Endothelial cell of umbilical vein (primary cell): ENCODE data around the gene C6. TPM values are rescaled to one million over a fixed set of nuclear protein-coding genes. Genes with fewer than 3 reads are reported as not detected.

Experiments
- BruUV-seq: library from RNA; stranded (reverse); fragments of 400-500 nt; replicated peaks from 2 replicates; lab custom pipeline; 2021; lab: Mats Ljungman, UMichigan
- CTCF ChIA-PET: fragments of 300-600, 350-600 bp; sonication (Branson Sonifier 250); formaldehyde crosslinking; loops from one replicate; lab custom pipeline; 2021; ENCODE audit warnings: antibody characterized with exemption, inconsistent platforms; lab: Charles Lee
- POLR2A ChIA-PET: fragments of 300-600, 350-600 bp; sonication (Branson Sonifier 250); formaldehyde crosslinking; loops from one replicate; lab custom pipeline; 2021; ENCODE audit warnings: antibody characterized with exemption, inconsistent platforms; lab: Charles Lee
- DNase-seq: peaks from one replicate; pipeline ENCODE4 v3.0.0-alpha.2; 2011; ENCODE audit warnings: low read depth, low spot score
- FAIRE-seq: peaks from 2 replicates; lab custom pipeline; 2011; peaks lifted over from hg19 to GRCh38; lab: Jason Lieb, UNC
- H2AFZ ChIP-seq: 2 replicates; pipeline ENCODE4 v1.6.0; 2012; ENCODE audit warnings: low read depth, low read length, control low read depth, inconsistent platforms
- H3K27ac ChIP-seq: 2 replicates; pipeline ENCODE4 v1.5.1; 2011; ENCODE audit warnings: low read depth, mild to moderate bottlenecking, control low read depth, low read length, moderate library complexity; ENCODE audit not compliant: insufficient read depth
- H3K27me3 ChIP-seq, 2 experiments: 2 replicates each; pipeline versions ENCODE4 v1.6.0 to v1.6.1; 2011; ENCODE audit warnings: low read length in 2 of 2, mixed read lengths in 1 of 2; ENCODE audit not compliant: control insufficient read depth in 2 of 2, insufficient read depth in 2 of 2
- H3K36me3 ChIP-seq, 2 experiments: 2 replicates in 1 of 2; 3 replicates in 1 of 2; pipeline ENCODE4 v1.5.1; 2011; ENCODE audit warnings: low read length in 2 of 2, mild to moderate bottlenecking in 1 of 2, moderate library complexity in 1 of 2; ENCODE audit not compliant: control insufficient read depth in 2 of 2, insufficient read depth in 2 of 2; ENCODE audit errors: extremely low read depth in 1 of 2
- H3K4me1 ChIP-seq: 3 replicates; pipeline ENCODE4 v1.5.1; 2011; ENCODE audit warnings: mild to moderate bottlenecking, low read length; ENCODE audit not compliant: control insufficient read depth, insufficient read depth; ENCODE audit errors: extremely low read depth
- H3K4me2 ChIP-seq: 2 replicates; pipeline ENCODE4 v1.6.1; 2011; ENCODE audit warnings: low read length, control low read depth, mixed read lengths; ENCODE audit not compliant: insufficient read depth
- H3K4me3 ChIP-seq, 3 experiments: fragments of 200-600 bp in 1 of 3; sonication (generic), shearing (Covaris generic) in 1 of 3; replicated peaks in 1 of 3; 2 replicates each; pipeline ENCODE4 v1.5.1; 2011 to 2016; ENCODE audit warnings: control low read depth in 3 of 3, low read length in 3 of 3, mild to moderate bottlenecking in 2 of 3, inconsistent platforms in 1 of 3, low read depth in 1 of 3, moderate library complexity in 1 of 3; ENCODE audit not compliant: insufficient read depth in 1 of 3
- H3K79me2 ChIP-seq: 2 replicates; pipeline ENCODE4 v1.6.0; 2012; ENCODE audit warnings: low read length, inconsistent platforms; ENCODE audit not compliant: control insufficient read depth, insufficient read depth
- H3K9ac ChIP-seq: replicated peaks from 2 replicates; pipeline ENCODE3; 2011; ENCODE audit warnings: low read length, control low read depth; ENCODE audit not compliant: insufficient read depth; ENCODE audit errors: extremely low read depth
- H3K9me1 ChIP-seq: replicated peaks from 3 replicates; pipeline ENCODE4 v1.6.0; 2011; ENCODE audit warnings: mild to moderate bottlenecking, low read length; ENCODE audit not compliant: control insufficient read depth, insufficient read depth; ENCODE audit errors: extremely low read depth
- H3K9me3 ChIP-seq: replicated peaks from 2 replicates; pipeline ENCODE4 v1.5.1; 2012; ENCODE audit warnings: low read length, inconsistent platforms; ENCODE audit not compliant: control insufficient read depth, insufficient read depth
- H4K20me1 ChIP-seq: replicated peaks from 2 replicates; pipeline ENCODE3; 2011; ENCODE audit warnings: mild to moderate bottlenecking, low read length; ENCODE audit not compliant: control insufficient read depth, insufficient read depth; ENCODE audit errors: extremely low read depth
- EZH2 ChIP-seq: IDR thresholded peaks from 2 replicates; pipeline ENCODE4 v1.6.1; 2012; ENCODE audit warnings: borderline replicate concordance, low read depth, mild to moderate bottlenecking, moderate library complexity, low read length, inconsistent platforms; ENCODE audit not compliant: severe bottlenecking
- FOS ChIP-seq: IDR thresholded peaks from 2 replicates; pipeline ENCODE4 v1.6.1; 2011; ENCODE audit warnings: mild to moderate bottlenecking, low read length, moderate library complexity, borderline replicate concordance; ENCODE audit not compliant: insufficient read depth
- GATA2 ChIP-seq: IDR thresholded peaks from 2 replicates; pipeline ENCODE4 v1.7.0; 2011; ENCODE audit warnings: low read depth, mild to moderate bottlenecking, moderate library complexity, mixed read lengths, low read length; ENCODE audit not compliant: insufficient read length, insufficient read depth
- JUN ChIP-seq: IDR thresholded peaks from 2 replicates; pipeline ENCODE4 v1.6.1; 2011; ENCODE audit warnings: borderline replicate concordance, low read depth; ENCODE audit not compliant: insufficient read length, insufficient read depth
- MYC ChIP-seq: IDR thresholded peaks from one replicate; pipeline ENCODE4 v1.6.1; 2011; ENCODE audit warnings: mild to moderate bottlenecking, low read depth, low read length
- POLR2A ChIP-seq: IDR thresholded peaks from 2 replicates; pipeline ENCODE4 v1.6.1; 2012; ENCODE audit warnings: low read depth, mild to moderate bottlenecking, control low read depth, low read length
- POLR2AphosphoS5 ChIP-seq: IDR thresholded peaks from 2 replicates; pipeline ENCODE4 v1.6.1; 2012; ENCODE audit warnings: low read depth, mild to moderate bottlenecking, control low read depth, low read length, moderate library complexity; ENCODE audit not compliant: insufficient read depth
- dilution Hi-C: fragments of 300-500 bp; cut with MboI; formaldehyde crosslinking; loops from one replicate; pipeline ENCODE4 v1.15.0; 2019; ENCODE audit warnings: low sequenced_read_pairs; ENCODE audit not compliant: extremely low pct_ligation_motif_present
- intact Hi-C: fragments of 100-400 bp; cut with micrococcal nuclease; formaldehyde crosslinking; loops from one replicate; pipeline ENCODE4 v1.10.0; 2022
- polyA plus RNA-seq, 4 experiments: library from polyadenylated mRNA; depleted of rRNA in 3 of 4; stranded (reverse) in 3 of 4; unstranded in 1 of 4; fragments of >200 nt; gene quantifications; 2 replicates each; pipeline versions ENCODE4 v1.2.1 to v1.2.3, GENCODE V29; 2011 to 2012; ENCODE audit warnings: missing spikeins in 1 of 4
- total RNA-seq: library from RNA; stranded (reverse); gene quantifications from 2 replicates; pipeline ENCODE4 v1.2.3, GENCODE V29; 2021
- TF ChIP-seq, protein P1 (sequence below): IDR thresholded peaks from 2 replicates; pipeline ENCODE4 v1.6.1; 2011; ENCODE audit not compliant: insufficient read depth, insufficient read length
- TF ChIP-seq, protein P2 (sequence below), 2 donors: IDR thresholded peaks; 1 replicate in 1 of 2; 2 replicates in 1 of 2; pipeline ENCODE4 v1.5.1; 2011; ENCODE audit warnings: low read length in 2 of 2, mild to moderate bottlenecking in 2 of 2, moderate library complexity in 2 of 2, control low read depth in 1 of 2, inconsistent platforms in 1 of 2, low read depth in 1 of 2; ENCODE audit not compliant: insufficient read depth in 1 of 2; ENCODE audit errors: extremely low read depth in 1 of 2

The C6 gene
- total and polyA plus RNA-seq, 2 donors (not counting 3 experiments of a cell fraction or from before 2014, with no cell fraction given): not detected

DNA sequence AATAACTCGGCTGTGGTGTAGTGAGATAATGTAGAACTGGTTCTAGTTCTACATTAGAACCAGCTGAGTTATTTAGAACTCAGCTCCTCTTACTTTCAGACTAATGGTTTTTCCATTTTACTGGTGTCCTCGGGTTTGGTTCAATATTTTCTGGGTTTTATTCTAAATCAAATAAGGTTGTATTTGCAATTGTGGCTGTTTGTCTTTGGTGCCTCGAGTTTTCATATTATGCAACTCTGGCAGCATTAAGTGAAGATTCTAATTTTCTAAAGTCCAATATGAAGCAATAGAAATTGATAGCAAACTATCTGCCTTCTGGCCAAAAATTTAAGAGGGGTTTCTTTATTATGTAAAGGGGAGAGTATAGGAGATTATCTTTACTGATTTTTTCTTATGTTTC, 19.0 kb downstream of the C6 start:
- Histone ChIP-seq H3K9ac (no peak overlapping the region), H3K9me1 (no peaks in the 10 kb centered on the region), H3K4me3 (no peak overlapping the region), H3K36me3 (no peaks in the 10 kb centered on the region), H3K9me3 (no peaks in the 10 kb centered on the region), H3K4me2 (no peak overlapping the region), H3K79me2 (no peaks in the 10 kb centered on the region), H3K4me1 (no peaks in the 10 kb centered on the region), H3K27me3 (no peaks in the 10 kb centered on the region), H2AFZ (no peak overlapping the region), H3K27ac (no peak overlapping the region), H4K20me1 (no peaks in the 10 kb centered on the region)
- DNase-seq: no peak
- ChIA-PET CTCF (no interaction called here), POLR2A (no interaction called here)
- intact Hi-C loops (no loop called here), dilution Hi-C loops (no loop called here)
- TF ChIP-seq JUN (no peak), MYC (no peak), FOS (no peak), POLR2A (no peak), EZH2 (no peak), GATA2 (no peak), POLR2AphosphoS5 (no peak)
- TF ChIP-seq, protein P1, sequence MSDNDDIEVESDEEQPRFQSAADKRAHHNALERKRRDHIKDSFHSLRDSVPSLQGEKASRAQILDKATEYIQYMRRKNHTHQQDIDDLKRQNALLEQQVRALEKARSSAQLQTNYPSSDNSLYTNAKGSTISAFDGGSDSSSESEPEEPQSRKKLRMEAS: no peak
- TF ChIP-seq, protein P2, sequence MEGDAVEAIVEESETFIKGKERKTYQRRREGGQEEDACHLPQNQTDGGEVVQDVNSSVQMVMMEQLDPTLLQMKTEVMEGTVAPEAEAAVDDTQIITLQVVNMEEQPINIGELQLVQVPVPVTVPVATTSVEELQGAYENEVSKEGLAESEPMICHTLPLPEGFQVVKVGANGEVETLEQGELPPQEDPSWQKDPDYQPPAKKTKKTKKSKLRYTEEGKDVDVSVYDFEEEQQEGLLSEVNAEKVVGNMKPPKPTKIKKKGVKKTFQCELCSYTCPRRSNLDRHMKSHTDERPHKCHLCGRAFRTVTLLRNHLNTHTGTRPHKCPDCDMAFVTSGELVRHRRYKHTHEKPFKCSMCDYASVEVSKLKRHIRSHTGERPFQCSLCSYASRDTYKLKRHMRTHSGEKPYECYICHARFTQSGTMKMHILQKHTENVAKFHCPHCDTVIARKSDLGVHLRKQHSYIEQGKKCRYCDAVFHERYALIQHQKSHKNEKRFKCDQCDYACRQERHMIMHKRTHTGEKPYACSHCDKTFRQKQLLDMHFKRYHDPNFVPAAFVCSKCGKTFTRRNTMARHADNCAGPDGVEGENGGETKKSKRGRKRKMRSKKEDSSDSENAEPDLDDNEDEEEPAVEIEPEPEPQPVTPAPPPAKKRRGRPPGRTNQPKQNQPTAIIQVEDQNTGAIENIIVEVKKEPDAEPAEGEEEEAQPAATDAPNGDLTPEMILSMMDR (IDR thresholded peaks at IDR 0.05; ENCODE audit: extremely low read depth in 1 of 2, insufficient read depth in 1 of 2, low read depth in 1 of 2, low read length in 2 of 2): no peak
- no TSS peak for BruUV-seq
- no peak for FAIRE-seq
